B cell (primary cell): ENCODE data around the gene EEF2KMT.

Experiments used
- CTCF ChIP-seq: fragments of 200-600 bp; IDR thresholded peaks from one replicate; pipeline ENCODE4 v1.8.0; 2022; ENCODE audit warnings: antibody characterized with exemption, mild to moderate bottlenecking
- EZH2 ChIP-seq: IDR thresholded peaks from 2 replicates; pipeline ENCODE4 v1.6.1; 2012; ENCODE audit warnings: borderline replicate concordance, low read depth, mild to moderate bottlenecking, moderate library complexity, low read length; ENCODE audit not compliant: insufficient read depth, poor library complexity, severe bottlenecking

GRCh38 chr16:5071681-5072333 is 25.8 kb downstream of the EEF2KMT start, which contains the start of gene ALG1:
- TF ChIP-seq CTCF (no peak), EZH2 (no peak)
